Measurements from ENCODE around the gene TTC39B.

TTC39B gene

GRCh38 chr9:15153961-15154360, 153.1 kb downstream of the TTC39B start:
- H3K36me3 Mint-ChIP-seq (ENCODE audit: low read depth) = no peaks in the 10 kb centered on the region
- H3K4me1 Mint-ChIP-seq = peaks cover 45% of the 10 kb centered on the region
- peak overlapping the region in 1 of 3 experiments; percentile 74 for H3K27ac Mint-ChIP-seq
- H3K4me3 Mint-ChIP-seq = no peak overlapping the region
- H3K27me3 Mint-ChIP-seq (ENCODE audit: low read depth) = no peaks in the 10 kb centered on the region
- no peaks in the 10 kb centered on the region for H3K9me3 Mint-ChIP-seq
- no peak for TF ChIP-seq CTCF (IDR thresholded peaks at IDR 0.05; ENCODE audit: unreplicated experiment in 3 of 3)

- Mint-ChIP-seq H3K27me3 (ENCODE audit: low read depth) (no peaks in the 10 kb centered on the region), H3K9me3 (no peaks in the 10 kb centered on the region), H3K27ac (no peak overlapping the region), H3K36me3 (ENCODE audit: low read depth) (no peaks in the 10 kb centered on the region), H3K4me3 (no peak overlapping the region), H3K4me1 (peaks cover 29% of the 10 kb centered on the region)
- TF ChIP-seq CTCF (IDR thresholded peaks at IDR 0.05; ENCODE audit: unreplicated experiment in 3 of 3) = no peak
Measured at GRCh38 chr9:15150939-15151338, 156.1 kb downstream of the TTC39B start.

- Mint-ChIP-seq H3K4me3 (no peak overlapping the region), H3K36me3 (ENCODE audit: low read depth) (no peaks in the 10 kb centered on the region)
- no peak for TF ChIP-seq CTCF (IDR thresholded peaks at IDR 0.05; ENCODE audit: unreplicated experiment in 3 of 3)
Measured at GRCh38 chr9:15149450-15149849, 157.6 kb downstream of the TTC39B start.

GRCh38 chr9:15146268-15146700, 160.7 kb downstream of the TTC39B start:
- no peak for TF ChIP-seq CTCF (IDR thresholded peaks at IDR 0.05; ENCODE audit: unreplicated experiment in 3 of 3)
- peaks cover 14% of the 10 kb centered on the region for H3K4me1 Mint-ChIP-seq
- no peak overlapping the region for H3K4me3 Mint-ChIP-seq
- no peak overlapping the region for H3K27ac Mint-ChIP-seq
- H3K36me3 Mint-ChIP-seq (ENCODE audit: low read depth) = no peaks in the 10 kb centered on the region
- no peaks in the 10 kb centered on the region for H3K27me3 Mint-ChIP-seq (ENCODE audit: low read depth)
- H3K9me3 Mint-ChIP-seq = no peaks in the 10 kb centered on the region

More at GRCh38 chr9:15149450-15149849, 157.6 kb downstream of the TTC39B start:
- H3K27ac Mint-ChIP-seq = peak overlapping the region in 2 of 3 experiments; percentile 30 to 32
- no peaks in the 10 kb centered on the region for H3K9me3 Mint-ChIP-seq
- no peaks in the 10 kb centered on the region for H3K27me3 Mint-ChIP-seq (ENCODE audit: low read depth)
- H3K4me1 Mint-ChIP-seq = peaks cover 20% of the 10 kb centered on the region

- Mint-ChIP-seq H3K36me3 (ENCODE audit: low read depth) (no peaks in the 10 kb centered on the region), H3K4me3 (no peak overlapping the region), H3K9me3 (no peaks in the 10 kb centered on the region), H3K4me1 (peaks cover 23% of the 10 kb centered on the region), H3K27ac (no peak overlapping the region), H3K27me3 (ENCODE audit: low read depth) (no peaks in the 10 kb centered on the region)
- no peak for TF ChIP-seq CTCF (IDR thresholded peaks at IDR 0.05; ENCODE audit: unreplicated experiment in 3 of 3)
Measured at GRCh38 chr9:15144622-15145061, 162.4 kb downstream of the TTC39B start.

- peak; percentile 81 to 94 (median 82) for TF ChIP-seq CTCF (IDR thresholded peaks at IDR 0.05; ENCODE audit: unreplicated experiment in 3 of 3)
- Mint-ChIP-seq H3K27ac (peak overlapping the region in 2 of 3 experiments; percentile 25 to 28), H3K4me3 (no peak overlapping the region), H3K4me1 (peaks cover 24% of the 10 kb centered on the region), H3K27me3 (ENCODE audit: low read depth) (no peaks in the 10 kb centered on the region), H3K36me3 (ENCODE audit: low read depth) (no peaks in the 10 kb centered on the region), H3K9me3 (no peaks in the 10 kb centered on the region)
Measured at GRCh38 chr9:15142878-15143534, 164.0 kb downstream of the TTC39B start.

All from nephron (organoid).